C4-2B (cell line): ENCODE measurements around the gene RRN3.
"Not testable (repeated sequence)": the region's sequence is repeated elsewhere in the genome, so short reads cannot be mapped to it uniquely, and the experiment has no call there.

Experiments used
- H3K27ac ChIP-seq: fragments of 450-650 bp; 2 replicates; pipeline ENCODE4 v1.5.1; 2017
- CTCF ChIP-seq: fragments of 450-650 bp; conservative IDR thresholded peaks from 2 replicates; pipeline ENCODE4 v1.5.1; 2017; ENCODE audit warnings: mild to moderate bottlenecking
- ZFX ChIP-seq: fragments of 450-650 bp; IDR thresholded peaks from 2 replicates; pipeline ENCODE4 v1.6.1; 2017

The RRN3 gene

DNA sequence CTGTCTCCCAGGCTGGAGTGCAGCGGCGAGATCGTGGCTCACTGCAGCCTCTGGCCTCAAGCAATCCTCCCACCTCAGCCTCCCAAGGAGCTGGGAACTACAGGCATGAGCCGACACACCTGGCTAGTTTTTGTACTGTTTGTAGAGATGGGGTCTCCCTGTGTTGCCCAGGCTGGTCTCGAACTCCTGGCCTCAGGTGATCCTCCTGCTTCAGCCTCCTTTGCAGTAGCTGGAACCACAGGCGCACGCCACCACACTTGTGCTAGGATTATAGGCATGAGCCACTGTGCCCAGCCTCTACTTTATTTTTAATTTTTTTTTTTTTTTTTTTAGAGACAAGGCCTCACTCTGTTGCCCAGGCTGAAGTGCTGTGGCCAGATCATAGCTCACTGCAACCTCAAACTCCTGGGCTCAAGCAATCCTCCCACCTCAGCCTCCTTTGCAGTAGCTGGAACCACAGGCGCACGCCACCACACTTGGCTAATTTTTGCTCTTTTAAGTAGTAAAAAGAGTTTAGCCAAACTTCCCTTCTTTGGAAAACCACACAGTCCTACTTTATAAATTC lies 42.6 kb downstream of the RRN3 start:
- no peak overlapping the region for H3K27ac ChIP-seq
- TF ChIP-seq ZFX: no peak
- no peak for TF ChIP-seq CTCF

- not testable (repeated sequence) for H3K27ac ChIP-seq
Observed at GRCh38 chr16:15050440-15050839, 43.6 kb downstream of the RRN3 start.

DNA sequence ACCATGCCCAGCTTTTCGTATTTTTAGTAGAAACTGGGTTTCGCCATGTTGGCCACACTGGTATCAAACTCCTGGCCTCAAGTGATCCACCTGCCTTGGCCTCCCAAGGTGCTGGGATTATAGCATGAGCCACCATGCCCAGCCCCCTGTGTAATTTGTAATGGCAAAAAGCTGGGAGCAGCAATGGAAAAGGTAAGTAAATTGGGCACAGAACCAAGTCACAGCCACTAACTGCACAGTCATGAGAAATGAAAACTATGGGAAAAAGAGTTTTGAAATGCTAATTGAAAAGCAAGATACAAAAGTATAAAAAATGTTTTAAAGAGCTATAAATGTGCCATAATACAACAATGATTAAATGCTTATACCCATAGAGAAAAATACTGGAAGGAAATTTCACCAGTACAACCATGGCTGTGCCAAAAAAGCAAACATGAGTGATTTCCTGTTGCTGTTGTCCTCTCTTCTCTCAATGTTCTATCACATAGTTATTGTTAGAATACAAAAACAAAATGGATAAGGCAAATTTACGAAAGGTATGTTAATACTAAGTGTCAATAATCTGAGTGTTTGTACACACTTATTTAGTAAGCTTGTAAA lies 44.4 kb downstream of the RRN3 start:
- TF ChIP-seq ZFX (no peak), CTCF (no peak)
- H3K27ac ChIP-seq: no peak overlapping the region

- TF ChIP-seq ZFX (no peak), CTCF (no peak; the same call in 1 of the 2 replicates)
- H3K27ac ChIP-seq: no peak overlapping the region
Observed at GRCh38 chr16:15046692-15047376, 47.2 kb downstream of the RRN3 start.

- not testable (repeated sequence) for H3K27ac ChIP-seq
Observed at GRCh38 chr16:15045270-15045669, 48.8 kb downstream of the RRN3 start.

- TF ChIP-seq ZFX (no peak), CTCF (no peak)
- no peak overlapping the region for H3K27ac ChIP-seq
Observed at GRCh38 chr16:15044286-15044685, 49.8 kb downstream of the RRN3 start.

DNA sequence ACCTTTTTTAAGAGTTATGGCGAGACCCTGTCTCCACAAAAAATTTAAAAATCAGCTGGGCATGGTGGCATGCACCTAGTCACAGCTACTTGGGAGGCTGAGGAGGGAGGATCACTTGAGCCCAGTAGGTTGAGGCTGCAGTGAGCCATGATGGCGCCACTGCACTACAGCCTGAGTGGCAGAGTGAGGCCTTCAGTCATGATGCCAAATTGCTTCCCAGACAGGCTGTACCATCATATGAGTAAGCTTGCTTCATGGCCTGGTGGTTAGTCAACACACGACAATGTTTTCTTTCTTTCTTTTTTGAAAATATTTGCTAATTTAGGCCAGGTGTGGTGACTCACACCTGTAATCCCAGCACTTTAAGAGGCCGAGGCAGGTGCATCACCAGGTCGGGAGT lies 50.7 kb downstream of the RRN3 start:
- H3K27ac ChIP-seq: no peak overlapping the region
- TF ChIP-seq ZFX (no peak), CTCF (no peak)

- peak overlapping the region; percentile 17 for H3K27ac ChIP-seq
- TF ChIP-seq ZFX: no peak
- peak; percentile 36; the same call in 1 of the 2 replicates for TF ChIP-seq CTCF
Observed at GRCh38 chr16:15041271-15042004, 52.6 kb downstream of the RRN3 start.
